Measurements from ENCODE around the gene NFATC1. TPM values are rescaled to one million over a fixed set of nuclear protein-coding genes. Genes with fewer than 3 reads are reported as not detected.

NFATC1 gene
- total RNA-seq, 4 donors from 2014 or later, result 2.1 to 41.3 (median 7.6) TPM

DNA sequence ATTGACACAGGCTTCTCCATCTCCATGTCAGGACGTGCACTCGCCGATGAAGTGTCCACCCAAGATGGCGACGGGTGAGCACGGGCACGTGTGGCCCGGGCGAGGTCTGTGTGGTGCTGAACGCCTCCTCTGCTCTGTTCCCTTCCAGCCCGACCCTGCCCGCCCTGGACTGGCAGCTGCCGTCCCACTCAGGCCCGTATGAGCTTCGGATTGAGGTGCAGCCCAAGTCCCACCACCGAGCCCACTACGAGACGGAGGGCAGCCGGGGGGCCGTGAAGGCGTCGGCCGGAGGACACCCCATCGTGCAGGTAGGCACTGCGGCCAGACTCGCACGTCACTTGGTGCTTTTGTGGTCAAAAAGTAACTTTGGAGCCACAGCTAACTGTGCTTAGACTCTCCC lies 37.7 kb downstream of the NFATC1 start:
- peaks cover 0 to 12% (median 0%) of the 10 kb centered on the region in 4 donors for H3K4me1 ChIP-seq
- H3K27ac ChIP-seq, result no peak overlapping the region
- peaks cover 0 to 8% (median 0%) of the 10 kb centered on the region in 3 donors for H3K36me3 ChIP-seq
- no peak for DNase-seq
- H3K9me3 ChIP-seq, result no peaks in the 10 kb centered on the region
- H3K27me3 ChIP-seq, result no peaks in the 10 kb centered on the region
- H3K4me3 ChIP-seq, result no peak overlapping the region
- TF ChIP-seq POLR2A (IDR thresholded peaks at IDR 0.05) (no peak), CTCF (IDR thresholded peaks at IDR 0.05) (no peak)

DNA sequence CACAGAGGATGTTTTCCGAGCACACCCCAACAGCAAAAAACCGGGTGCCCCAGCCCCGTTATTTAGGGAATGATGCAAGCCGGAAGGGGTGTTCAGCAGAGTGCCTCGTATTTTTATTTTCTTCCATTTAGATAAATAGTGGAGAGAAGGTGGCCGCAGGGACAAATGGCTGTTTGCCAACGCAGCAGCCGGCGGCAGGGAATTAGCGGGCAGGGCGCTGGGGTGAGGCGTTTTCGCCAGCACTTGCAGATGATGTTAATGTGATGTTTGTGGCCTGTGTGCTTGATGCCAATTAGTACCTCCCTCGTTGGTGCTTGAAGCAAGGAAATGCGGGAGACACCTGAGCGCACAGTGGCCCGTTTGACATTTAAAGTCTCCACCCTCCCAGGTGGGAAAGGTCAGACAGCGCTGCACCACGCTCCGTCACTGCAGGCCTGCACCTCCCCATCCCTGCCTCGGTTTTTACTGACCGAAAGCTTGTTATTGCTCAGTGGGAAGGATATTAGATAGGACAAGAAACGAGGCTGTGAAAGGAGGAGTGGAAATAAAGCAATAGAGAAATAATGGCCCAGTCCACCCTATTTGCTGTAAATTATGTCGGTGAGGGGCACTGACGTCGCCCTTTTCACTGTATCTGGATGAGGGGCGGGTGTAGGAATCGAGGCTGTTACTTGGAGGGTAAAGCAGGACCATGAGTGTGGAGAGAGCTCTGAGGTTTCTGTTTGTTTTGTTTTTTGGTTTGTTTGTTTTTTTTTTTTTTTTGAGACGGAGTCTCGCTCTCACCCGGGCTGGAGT lies 39.1 kb downstream of the NFATC1 start:
- DNase-seq, result no peak
- Histone ChIP-seq H3K27me3 (no peaks in the 10 kb centered on the region), H3K4me3 (no peak overlapping the region), H3K27ac (no peak overlapping the region), H3K36me3 (peaks cover 0 to 8% (median 0%) of the 10 kb centered on the region in 3 donors), H3K4me1 (peaks cover 0 to 12% (median 0%) of the 10 kb centered on the region in 4 donors), H3K9me3 (no peaks in the 10 kb centered on the region)
- no peak for TF ChIP-seq CTCF (IDR thresholded peaks at IDR 0.05)
- no peak for TF ChIP-seq POLR2A (IDR thresholded peaks at IDR 0.05)

- peaks cover 0 to 12% (median 0%) of the 10 kb centered on the region in 4 donors for H3K4me1 ChIP-seq
- H3K9me3 ChIP-seq, result no peaks in the 10 kb centered on the region
- H3K36me3 ChIP-seq, result peaks cover 0 to 8% (median 0%) of the 10 kb centered on the region in 3 donors
- no peak overlapping the region for H3K4me3 ChIP-seq
- no peak for DNase-seq
- H3K27me3 ChIP-seq, result no peaks in the 10 kb centered on the region
- TF ChIP-seq CTCF (IDR thresholded peaks at IDR 0.05) (no peak), POLR2A (IDR thresholded peaks at IDR 0.05) (no peak)
- peak overlapping the region in 1 of 4 donors; percentile 47 for H3K27ac ChIP-seq
Measured at GRCh38 chr18:79436556-79437275, 41.0 kb downstream of the NFATC1 start.

DNA sequence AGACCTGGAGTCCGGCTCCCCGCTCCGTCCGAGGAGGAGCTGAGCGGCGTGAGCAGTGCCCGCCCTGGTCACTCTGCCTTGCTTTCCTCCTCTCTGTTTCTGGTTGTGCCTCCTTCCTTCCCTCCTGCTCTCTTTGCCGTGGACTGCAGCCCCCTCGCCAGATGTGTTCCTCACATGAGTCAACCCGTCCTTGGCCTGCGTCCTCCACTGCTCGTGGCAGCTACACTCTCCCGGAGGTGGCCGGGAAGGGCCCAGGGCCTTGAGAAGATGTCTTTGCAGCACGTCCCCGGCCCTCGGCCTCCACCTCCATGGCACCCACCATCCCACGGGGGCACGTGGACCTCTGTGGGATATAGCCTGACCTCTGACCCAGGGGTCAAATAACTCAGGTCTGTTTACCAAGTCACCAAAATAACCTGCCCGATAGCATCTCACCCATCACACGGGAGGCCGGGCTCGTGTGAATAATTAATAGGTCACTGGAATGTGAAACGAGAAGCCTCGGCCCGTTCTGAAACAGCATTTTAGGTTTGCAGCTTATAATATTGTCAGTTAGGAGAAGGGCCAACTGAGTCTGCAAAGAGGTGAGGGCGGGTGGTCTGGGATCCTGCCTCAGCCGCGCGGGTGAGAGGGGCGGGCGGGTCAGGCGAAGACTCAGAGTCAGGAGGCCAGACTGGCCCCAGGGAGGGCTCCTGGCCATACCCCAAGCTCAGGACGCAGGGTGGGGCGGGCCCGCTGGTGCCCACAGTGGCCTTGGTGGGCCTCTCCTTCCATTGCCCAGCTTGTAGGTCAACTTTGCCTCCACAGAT lies 42.6 kb downstream of the NFATC1 start:
- H3K36me3 ChIP-seq, result peaks cover 0 to 8% (median 0%) of the 10 kb centered on the region in 3 donors
- no peaks in the 10 kb centered on the region for H3K27me3 ChIP-seq
- TF ChIP-seq POLR2A (IDR thresholded peaks at IDR 0.05) (no peak), CTCF (IDR thresholded peaks at IDR 0.05) (no peak)
- H3K4me3 ChIP-seq, result no peak overlapping the region
- no peak overlapping the region for H3K27ac ChIP-seq
- no peak for DNase-seq
- H3K4me1 ChIP-seq, result peaks cover 0 to 12% (median 0%) of the 10 kb centered on the region in 4 donors
- no peaks in the 10 kb centered on the region for H3K9me3 ChIP-seq

GRCh38 chr18:79438898-79439627 lies 43.3 kb downstream of the NFATC1 start:
- no peak overlapping the region for H3K4me3 ChIP-seq
- H3K36me3 ChIP-seq, result peaks cover 0 to 2% (median 0%) of the 10 kb centered on the region in 3 donors
- H3K27ac ChIP-seq, result no peak overlapping the region
- DNase-seq, result no peak
- no peaks in the 10 kb centered on the region for H3K9me3 ChIP-seq
- no peaks in the 10 kb centered on the region for H3K27me3 ChIP-seq
- TF ChIP-seq POLR2A (IDR thresholded peaks at IDR 0.05), result no peak
- no peak for TF ChIP-seq CTCF (IDR thresholded peaks at IDR 0.05)
- peaks cover 0 to 12% (median 0%) of the 10 kb centered on the region in 4 donors for H3K4me1 ChIP-seq
